ENCODE results near the gene DEDD.

The DEDD gene

DNA sequence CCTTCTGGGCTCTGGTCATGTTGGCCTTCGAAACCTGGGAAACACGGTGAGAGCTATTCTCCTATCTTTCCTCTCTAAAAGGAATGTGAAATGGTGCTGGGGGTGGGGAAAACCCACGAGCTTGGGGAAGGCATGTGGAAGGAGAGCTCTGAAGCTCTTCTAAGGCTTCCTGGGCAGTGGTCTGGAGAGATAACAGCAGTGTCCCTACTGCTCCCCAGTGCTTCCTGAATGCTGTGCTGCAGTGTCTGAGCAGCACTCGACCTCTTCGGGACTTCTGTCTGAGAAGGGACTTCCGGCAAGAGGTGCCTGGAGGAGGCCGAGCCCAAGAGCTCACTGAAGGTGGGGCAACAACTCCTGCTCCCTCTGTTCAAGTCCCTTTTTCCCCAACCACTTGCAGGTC, 29.6 kb upstream of the DEDD start:
- H3K79me2 ChIP-seq (ENCODE audit: low read length) = peaks cover 14% of the 10 kb centered on the region
- H3K9ac ChIP-seq (ENCODE audit: low read length) = no peak overlapping the region
- no peak overlapping the region for H2AFZ ChIP-seq (ENCODE audit: low read depth, low read length)
- no peaks in the 10 kb centered on the region for H3K9me3 ChIP-seq (ENCODE audit: insufficient read depth, low read length)
- H3K36me3 ChIP-seq (replicated peaks; ENCODE audit: low read depth, low read length) = peaks cover 29% of the 10 kb centered on the region
- TF ChIP-seq EZH2phosphoT487 (IDR thresholded peaks at IDR 0.05; ENCODE audit: low read depth) = no peak
- TF ChIP-seq, protein P1, sequence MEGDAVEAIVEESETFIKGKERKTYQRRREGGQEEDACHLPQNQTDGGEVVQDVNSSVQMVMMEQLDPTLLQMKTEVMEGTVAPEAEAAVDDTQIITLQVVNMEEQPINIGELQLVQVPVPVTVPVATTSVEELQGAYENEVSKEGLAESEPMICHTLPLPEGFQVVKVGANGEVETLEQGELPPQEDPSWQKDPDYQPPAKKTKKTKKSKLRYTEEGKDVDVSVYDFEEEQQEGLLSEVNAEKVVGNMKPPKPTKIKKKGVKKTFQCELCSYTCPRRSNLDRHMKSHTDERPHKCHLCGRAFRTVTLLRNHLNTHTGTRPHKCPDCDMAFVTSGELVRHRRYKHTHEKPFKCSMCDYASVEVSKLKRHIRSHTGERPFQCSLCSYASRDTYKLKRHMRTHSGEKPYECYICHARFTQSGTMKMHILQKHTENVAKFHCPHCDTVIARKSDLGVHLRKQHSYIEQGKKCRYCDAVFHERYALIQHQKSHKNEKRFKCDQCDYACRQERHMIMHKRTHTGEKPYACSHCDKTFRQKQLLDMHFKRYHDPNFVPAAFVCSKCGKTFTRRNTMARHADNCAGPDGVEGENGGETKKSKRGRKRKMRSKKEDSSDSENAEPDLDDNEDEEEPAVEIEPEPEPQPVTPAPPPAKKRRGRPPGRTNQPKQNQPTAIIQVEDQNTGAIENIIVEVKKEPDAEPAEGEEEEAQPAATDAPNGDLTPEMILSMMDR (IDR thresholded peaks at IDR 0.05; ENCODE audit: low read depth, low read length) = no peak
- H3K27me3 ChIP-seq (ENCODE audit: low read depth, low read length) = no peaks in the 10 kb centered on the region
- H4K20me1 ChIP-seq (ENCODE audit: insufficient read depth, low read length) = no peaks in the 10 kb centered on the region
- no peak overlapping the region for H3K27ac ChIP-seq (ENCODE audit: low read length)
- no peak overlapping the region for H3K4me3 ChIP-seq (ENCODE audit: low read length)
- H3K4me1 ChIP-seq (ENCODE audit: low read length) = peaks cover 24% of the 10 kb centered on the region
- H3K4me2 ChIP-seq (ENCODE audit: low read length) = no peak overlapping the region

- peaks cover 14% of the 10 kb centered on the region for H3K79me2 ChIP-seq (ENCODE audit: low read length)
- H3K4me1 ChIP-seq (ENCODE audit: low read length) = peaks cover 21% of the 10 kb centered on the region
- H3K27ac ChIP-seq (ENCODE audit: low read length) = no peak overlapping the region
- H2AFZ ChIP-seq (ENCODE audit: low read depth, low read length) = no peak overlapping the region
- no peak overlapping the region for H3K9ac ChIP-seq (ENCODE audit: low read length)
- no peak overlapping the region for H3K4me3 ChIP-seq (ENCODE audit: low read length)
- no peak overlapping the region for H3K4me2 ChIP-seq (ENCODE audit: low read length)
- H4K20me1 ChIP-seq (ENCODE audit: insufficient read depth, low read length) = no peaks in the 10 kb centered on the region
- H3K27me3 ChIP-seq (ENCODE audit: low read depth, low read length) = no peaks in the 10 kb centered on the region
- peaks cover 29% of the 10 kb centered on the region for H3K36me3 ChIP-seq (replicated peaks; ENCODE audit: low read depth, low read length)
- no peak for TF ChIP-seq EZH2phosphoT487 (IDR thresholded peaks at IDR 0.05; ENCODE audit: low read depth)
- TF ChIP-seq, protein P1 (IDR thresholded peaks at IDR 0.05; ENCODE audit: low read depth, low read length) = no peak
- H3K9me3 ChIP-seq (ENCODE audit: insufficient read depth, low read length) = no peaks in the 10 kb centered on the region
Measured at GRCh38 chr1:161161652-161162051, 29.2 kb upstream of the DEDD start.

DNA sequence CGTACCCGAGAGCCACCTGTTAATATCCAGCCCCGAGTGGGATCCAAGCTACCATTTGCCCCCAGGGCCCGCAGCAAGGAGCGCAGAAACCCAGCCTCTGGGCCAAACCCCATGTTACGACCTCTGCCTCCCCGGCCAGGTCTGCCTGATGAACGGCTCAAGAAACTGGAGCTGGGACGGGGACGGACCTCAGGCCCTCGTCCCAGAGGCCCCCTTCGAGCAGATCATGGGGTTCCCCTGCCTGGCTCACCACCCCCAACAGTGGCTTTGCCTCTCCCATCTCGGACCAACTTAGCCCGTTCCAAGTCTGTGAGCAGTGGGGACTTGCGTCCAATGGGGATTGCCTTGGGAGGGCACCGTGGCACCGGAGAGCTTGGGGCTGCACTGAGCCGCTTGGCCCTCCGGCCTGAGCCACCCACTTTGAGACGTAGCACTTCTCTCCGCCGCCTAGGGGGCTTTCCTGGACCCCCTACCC, 28.2 kb upstream of the DEDD start:
- Histone ChIP-seq H3K4me2 (ENCODE audit: low read length) (peak overlapping the region; percentile 93; the same call in 1 of the 2 replicates), H3K27me3 (ENCODE audit: low read depth, low read length) (no peaks in the 10 kb centered on the region), H2AFZ (ENCODE audit: low read depth, low read length) (no peak overlapping the region), H4K20me1 (ENCODE audit: insufficient read depth, low read length) (no peaks in the 10 kb centered on the region), H3K9ac (ENCODE audit: low read length) (no peak overlapping the region), H3K27ac (ENCODE audit: low read length) (no peak overlapping the region), H3K4me1 (ENCODE audit: low read length) (peaks cover 21% of the 10 kb centered on the region), H3K79me2 (ENCODE audit: low read length) (peaks cover 15% of the 10 kb centered on the region), H3K36me3 (replicated peaks; ENCODE audit: low read depth, low read length) (peaks cover 29% of the 10 kb centered on the region), H3K4me3 (ENCODE audit: low read length) (no peak overlapping the region), H3K9me3 (ENCODE audit: insufficient read depth, low read length) (no peaks in the 10 kb centered on the region)
- no peak for TF ChIP-seq EZH2phosphoT487 (IDR thresholded peaks at IDR 0.05; ENCODE audit: low read depth)
- TF ChIP-seq, protein P1 (IDR thresholded peaks at IDR 0.05; ENCODE audit: low read depth, low read length) = no peak

DNA sequence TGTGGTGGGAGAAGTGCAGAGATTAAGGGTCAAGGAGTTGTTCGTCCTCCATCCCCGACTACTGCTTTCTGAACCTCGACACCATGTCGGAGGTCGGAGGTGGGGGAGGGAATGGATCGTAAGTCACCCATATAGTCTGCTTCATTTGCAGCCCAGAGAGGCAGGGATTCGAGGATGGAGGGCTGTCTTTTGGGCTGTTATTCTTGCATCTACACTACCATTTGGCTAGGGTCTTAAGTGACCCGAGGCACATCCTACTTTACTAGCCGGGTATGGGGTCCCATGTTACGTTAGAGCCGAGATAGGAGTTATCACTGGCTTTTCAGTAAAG, 27.4 kb upstream of the DEDD start:
- TF ChIP-seq, protein P1 (IDR thresholded peaks at IDR 0.05; ENCODE audit: low read depth, low read length) = no peak
- no peak for TF ChIP-seq EZH2phosphoT487 (IDR thresholded peaks at IDR 0.05; ENCODE audit: low read depth)
- peaks cover 24% of the 10 kb centered on the region for H3K79me2 ChIP-seq (ENCODE audit: low read length)
- peak overlapping the region; percentile 84 for H3K9ac ChIP-seq (ENCODE audit: low read length)
- H3K27me3 ChIP-seq (ENCODE audit: low read depth, low read length) = no peaks in the 10 kb centered on the region
- no peaks in the 10 kb centered on the region for H4K20me1 ChIP-seq (ENCODE audit: insufficient read depth, low read length)
- H3K27ac ChIP-seq (ENCODE audit: low read length) = peak overlapping the region; percentile 45
- H3K4me2 ChIP-seq (ENCODE audit: low read length) = peak overlapping the region; percentile 93
- H3K36me3 ChIP-seq (replicated peaks; ENCODE audit: low read depth, low read length) = peaks cover 27% of the 10 kb centered on the region
- peak overlapping the region; percentile 10; the same call in 1 of the 2 replicates for H2AFZ ChIP-seq (ENCODE audit: low read depth, low read length)
- H3K4me1 ChIP-seq (ENCODE audit: low read length) = peaks cover 16% of the 10 kb centered on the region
- H3K9me3 ChIP-seq (ENCODE audit: insufficient read depth, low read length) = no peaks in the 10 kb centered on the region
- H3K4me3 ChIP-seq (ENCODE audit: low read length) = peak overlapping the region; percentile 86

All from OCI-LY3 (cell line).